Measurements from ENCODE around the gene ZNF385C. TPM values are rescaled to one million over a fixed set of nuclear protein-coding genes. Genes with fewer than 3 reads are reported as not detected.
A peak's percentile ranks its signal among the peaks of the same experiment; 100 is the strongest.

Gene ZNF385C
- total and polyA plus RNA-seq, 2 of the 13 experiments (the other 11 are each of a cell fraction or from before 2014, with no cell fraction given), result 2.3 to 6.1 TPM

DNA sequence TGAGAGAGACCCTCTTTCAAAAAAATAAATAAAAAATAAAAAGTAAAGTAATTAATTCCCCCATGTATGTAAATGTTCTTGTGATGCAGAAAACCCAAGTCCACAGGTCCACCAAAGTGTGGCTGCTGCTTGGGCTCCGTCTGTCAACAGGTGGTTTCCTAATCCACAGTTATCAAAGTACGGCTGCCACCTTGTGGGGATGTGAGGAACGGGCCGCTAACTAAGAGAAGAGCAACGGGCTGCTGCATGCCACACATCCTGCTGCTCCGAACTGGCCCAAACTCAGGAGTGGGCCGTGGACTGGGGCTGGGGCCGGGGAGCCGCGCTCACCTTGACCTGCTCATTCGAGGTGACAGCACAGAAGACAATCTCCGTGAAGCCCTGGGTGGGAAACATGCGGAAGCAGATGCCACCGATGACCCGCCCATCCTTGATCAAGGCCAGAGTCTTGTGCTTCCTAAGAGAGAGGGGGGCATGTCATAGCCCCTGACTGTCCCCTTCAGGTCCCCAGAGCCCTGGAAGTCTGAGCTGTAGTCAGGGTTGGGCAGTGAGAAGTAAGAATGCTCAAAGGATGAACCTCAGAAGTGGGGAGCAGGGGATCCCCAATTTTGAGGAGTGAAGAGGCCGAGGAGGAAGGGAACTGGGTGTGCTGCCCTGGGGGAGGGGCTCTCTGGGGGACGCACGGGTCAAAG, 18.6 kb upstream of the ZNF385C start (continued):
- TF ChIP-seq ZBTB21 (CRISPR knock-in tag; IDR thresholded peaks at IDR 0.05), result no peak
- 0 out of 2 replicates have a peak, but pooled peaks have one; percentile 76 for TF ChIP-seq RELA (CRISPR knock-in tag; IDR thresholded peaks at IDR 0.05)
- peak; percentile 71; the same call in 1 of the 2 replicates for TF ChIP-seq KDM3A (CRISPR knock-in tag; IDR thresholded peaks at IDR 0.05; ENCODE audit: low read depth)
- peak; percentile 59 for TF ChIP-seq GATAD2A (CRISPR knock-in tag; IDR thresholded peaks at IDR 0.05)
- no peak for TF ChIP-seq ZFP90 (CRISPR knock-in tag; IDR thresholded peaks at IDR 0.05; ENCODE audit: borderline replicate concordance)
- TF ChIP-seq IKZF5 (CRISPR knock-in tag; IDR thresholded peaks at IDR 0.05), result peak; percentile 58; the same call in 1 of the 2 replicates
- TF ChIP-seq PITX1 (CRISPR knock-in tag; IDR thresholded peaks at IDR 0.05), result peak; percentile 53; the same call in 1 of the 2 replicates
- TF ChIP-seq ZNF788 (CRISPR knock-in tag; IDR thresholded peaks at IDR 0.05; ENCODE audit: borderline replicate concordance), result peak; percentile 62; the same call in 1 of the 2 replicates
- peak; percentile 54; the same call in 1 of the 2 replicates for TF ChIP-seq HOXA3 (CRISPR knock-in tag; IDR thresholded peaks at IDR 0.05)
- no peak for TF ChIP-seq SOX13 (IDR thresholded peaks at IDR 0.05)
- TF ChIP-seq SOX13 (CRISPR knock-in tag; conservative IDR thresholded peaks at IDR 0.05 in 1 of 2, IDR thresholded peaks at IDR 0.05 in 1 of 2), result no peak; a peak in 1 of 4 replicates
- no peak for TF ChIP-seq ZNF775 (CRISPR knock-in tag; IDR thresholded peaks at IDR 0.05; ENCODE audit: borderline replicate concordance)
- TF ChIP-seq SALL1 (CRISPR knock-in tag; IDR thresholded peaks at IDR 0.05), result peak; percentile 35; the same call in 1 of the 2 replicates
- 0 out of 2 replicates have a peak, but pooled peaks have one; percentile 27 for TF ChIP-seq MIER2 (CRISPR knock-in tag; IDR thresholded peaks at IDR 0.05)
- TF ChIP-seq, protein P1, sequence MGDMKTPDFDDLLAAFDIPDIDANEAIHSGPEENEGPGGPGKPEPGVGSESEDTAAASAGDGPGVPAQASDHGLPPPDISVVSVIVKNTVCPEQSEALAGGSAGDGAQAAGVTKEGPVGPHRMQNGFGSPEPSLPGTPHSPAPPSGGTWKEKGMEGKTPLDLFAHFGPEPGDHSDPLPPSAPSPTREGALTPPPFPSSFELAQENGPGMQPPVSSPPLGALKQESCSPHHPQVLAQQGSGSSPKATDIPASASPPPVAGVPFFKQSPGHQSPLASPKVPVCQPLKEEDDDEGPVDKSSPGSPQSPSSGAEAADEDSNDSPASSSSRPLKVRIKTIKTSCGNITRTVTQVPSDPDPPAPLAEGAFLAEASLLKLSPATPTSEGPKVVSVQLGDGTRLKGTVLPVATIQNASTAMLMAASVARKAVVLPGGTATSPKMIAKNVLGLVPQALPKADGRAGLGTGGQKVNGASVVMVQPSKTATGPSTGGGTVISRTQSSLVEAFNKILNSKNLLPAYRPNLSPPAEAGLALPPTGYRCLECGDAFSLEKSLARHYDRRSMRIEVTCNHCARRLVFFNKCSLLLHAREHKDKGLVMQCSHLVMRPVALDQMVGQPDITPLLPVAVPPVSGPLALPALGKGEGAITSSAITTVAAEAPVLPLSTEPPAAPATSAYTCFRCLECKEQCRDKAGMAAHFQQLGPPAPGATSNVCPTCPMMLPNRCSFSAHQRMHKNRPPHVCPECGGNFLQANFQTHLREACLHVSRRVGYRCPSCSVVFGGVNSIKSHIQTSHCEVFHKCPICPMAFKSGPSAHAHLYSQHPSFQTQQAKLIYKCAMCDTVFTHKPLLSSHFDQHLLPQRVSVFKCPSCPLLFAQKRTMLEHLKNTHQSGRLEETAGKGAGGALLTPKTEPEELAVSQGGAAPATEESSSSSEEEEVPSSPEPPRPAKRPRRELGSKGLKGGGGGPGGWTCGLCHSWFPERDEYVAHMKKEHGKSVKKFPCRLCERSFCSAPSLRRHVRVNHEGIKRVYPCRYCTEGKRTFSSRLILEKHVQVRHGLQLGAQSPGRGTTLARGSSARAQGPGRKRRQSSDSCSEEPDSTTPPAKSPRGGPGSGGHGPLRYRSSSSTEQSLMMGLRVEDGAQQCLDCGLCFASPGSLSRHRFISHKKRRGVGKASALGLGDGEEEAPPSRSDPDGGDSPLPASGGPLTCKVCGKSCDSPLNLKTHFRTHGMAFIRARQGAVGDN (CRISPR knock-in tag; IDR thresholded peaks at IDR 0.05), result peak; percentile 37
- TF ChIP-seq ARID3A (IDR thresholded peaks at IDR 0.05; ENCODE audit: low read depth, low read length), result peak; percentile 61; the same call in 1 of the 2 replicates
- 0 out of 2 replicates have a peak, but pooled peaks have one; percentile 15 for TF ChIP-seq RARA (CRISPR knock-in tag; IDR thresholded peaks at IDR 0.05)
- TF ChIP-seq FOXA1 (IDR thresholded peaks at IDR 0.05), result no peak
- TF ChIP-seq FOXA1 (CRISPR knock-in tag; IDR thresholded peaks at IDR 0.05), result peak; percentile 90
- TF ChIP-seq, protein P2, sequence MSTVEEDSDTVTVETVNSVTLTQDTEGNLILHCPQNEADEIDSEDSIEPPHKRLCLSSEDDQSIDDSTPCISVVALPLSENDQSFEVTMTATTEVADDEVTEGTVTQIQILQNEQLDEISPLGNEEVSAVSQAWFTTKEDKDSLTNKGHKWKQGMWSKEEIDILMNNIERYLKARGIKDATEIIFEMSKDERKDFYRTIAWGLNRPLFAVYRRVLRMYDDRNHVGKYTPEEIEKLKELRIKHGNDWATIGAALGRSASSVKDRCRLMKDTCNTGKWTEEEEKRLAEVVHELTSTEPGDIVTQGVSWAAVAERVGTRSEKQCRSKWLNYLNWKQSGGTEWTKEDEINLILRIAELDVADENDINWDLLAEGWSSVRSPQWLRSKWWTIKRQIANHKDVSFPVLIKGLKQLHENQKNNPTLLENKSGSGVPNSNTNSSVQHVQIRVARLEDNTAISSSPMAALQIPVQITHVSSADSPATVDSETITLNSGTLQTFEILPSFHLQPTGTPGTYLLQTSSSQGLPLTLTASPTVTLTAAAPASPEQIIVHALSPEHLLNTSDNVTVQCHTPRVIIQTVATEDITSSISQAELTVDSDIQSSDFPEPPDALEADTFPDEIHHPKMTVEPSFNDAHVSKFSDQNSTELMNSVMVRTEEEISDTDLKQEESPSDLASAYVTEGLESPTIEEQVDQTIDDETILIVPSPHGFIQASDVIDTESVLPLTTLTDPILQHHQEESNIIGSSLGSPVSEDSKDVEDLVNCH (CRISPR knock-in tag; IDR thresholded peaks at IDR 0.05), result no peak
- TF ChIP-seq TAF1 (CRISPR knock-in tag; IDR thresholded peaks at IDR 0.05), result peak; percentile 16; the same call in 1 of the 2 replicates
